Sigmoid colon (tissue), 7 donors: ENCODE data around the gene DCST1. TPM values are rescaled to one million over a fixed set of nuclear protein-coding genes. Genes with fewer than 3 reads are reported as not detected.

Experiments
- DNase-seq: peaks from one replicate; pipeline ENCODE4 v3.0.0-alpha.2; 2019
- H3K27ac ChIP-seq, 4 donors: fragments of 200-600 bp; sonication (generic); one replicate each; pipeline ENCODE4 v1.5.1; 2016 to 2019; ENCODE audit warnings: mild to moderate bottlenecking in 1 of 4
- H3K27me3 ChIP-seq, 3 donors: fragments of 200-600 bp; sonication (generic); one replicate each; pipeline ENCODE4 v1.5.1; 2019; ENCODE audit warnings: mild to moderate bottlenecking in 1 of 3
- H3K36me3 ChIP-seq, 4 donors: fragments of 200-600 bp; sonication (generic); one replicate each; pipeline ENCODE4 v1.5.1; 2016 to 2019
- H3K4me1 ChIP-seq, 4 donors: fragments of 200-600 bp; sonication (generic); one replicate each; pipeline ENCODE4 v1.5.1; 2017 to 2019
- H3K4me3 ChIP-seq, 4 donors: fragments of 200-600 bp; sonication (generic); one replicate each; pipeline ENCODE4 v1.5.1; 2017 to 2019; ENCODE audit warnings: mild to moderate bottlenecking in 2 of 4, moderate library complexity in 1 of 4
- H3K9me3 ChIP-seq, 4 donors: fragments of 200-600 bp in 3 of 4; sonication (generic) in 3 of 4; one replicate each; pipeline versions ENCODE4 v1.5.1 to v1.6.1; 2013 to 2019
- CTCF ChIP-seq, 4 experiments: fragments of 450-650 bp in 3 of 4; fragments of 200-600 bp in 1 of 4; IDR thresholded peaks; one replicate each; pipeline ENCODE4 v1.5.1; 2016 to 2019; ENCODE audit warnings: antibody characterized with exemption in 4 of 4, mild to moderate bottlenecking in 3 of 4, moderate library complexity in 2 of 4
- EP300 ChIP-seq, 4 donors: sonication (generic); formaldehyde crosslinking; IDR thresholded peaks; one replicate each; pipeline ENCODE4 v1.6.1; 2017; ENCODE audit warnings: antibody characterized with exemption in 4 of 4
- POLR2A ChIP-seq, 2 donors: fragments of 450-650 bp; IDR thresholded peaks; one replicate each; pipeline ENCODE4 v1.6.1; 2016; ENCODE audit warnings: antibody characterized with exemption in 2 of 2, mild to moderate bottlenecking in 2 of 2, moderate library complexity in 2 of 2
- POLR2AphosphoS5 ChIP-seq, 4 donors: sonication (generic); formaldehyde crosslinking; IDR thresholded peaks; one replicate each; pipeline ENCODE4 v1.6.1; 2017; ENCODE audit warnings: antibody characterized with exemption in 4 of 4
- WGBS, 2 donors: extraction: QIAGEN DNeasy Blood & Tissue Kit; methylation state at CpG; one replicate each; pipeline ENCODE4 v1.1.7; 2013; 5-methylcytosine and 5-hydroxymethylcytosine counted together
- intact Hi-C: fragments of 100-400 bp; cut with DNase I; formaldehyde crosslinking; loops from one replicate; pipeline ENCODE4 v1.15.1; 2023
- polyA plus RNA-seq, 3 donors: library from polyadenylated mRNA; stranded (reverse); fragments of 200-250 nt; gene quantifications; one replicate each; pipeline ENCODE4 v1.2.3, GENCODE V29; 2013
- total RNA-seq, 4 donors: library from RNA; depleted of rRNA; stranded (reverse); fragments of >200 nt; gene quantifications; one replicate each; pipeline ENCODE4 v1.1.0, GENCODE V29; 2016
- donor health status: healthy with polysubstance abuse.
- donor health status: Bipolar disorder and iron deficiency.
- donor health status: healthy.

Gene DCST1
- total and polyA plus RNA-seq, 7 donors, result 0.09 to 0.16 TPM; not detected in 5

- WGBS, 2 donors, result 72 to 76% methylated on average over 8 of the region's 8 CpGs
- H3K4me1 ChIP-seq, result peaks cover 0 to 37% (median 35%) of the 10 kb centered on the region in 4 donors
- intact Hi-C loops, result no loop called here
Measured at GRCh38 chr1:155086856-155087535, 53.4 kb downstream of the DCST1 start.

GRCh38 chr1:155091071-155092051 lies 57.7 kb downstream of the DCST1 start:
- intact Hi-C loops, result loop anchor here (1.0 to 2.0 kb wide), 3 partner anchors 35 to 77 kb away; partner anchors contain the start of genes EFNA1 and SLC50A1

More at GRCh38 chr1:155086856-155087535, 53.4 kb downstream of the DCST1 start:
- Histone ChIP-seq H3K4me3 (no peak overlapping the region), H3K9me3 (no peaks in the 10 kb centered on the region), H3K27ac (peak overlapping the region in 1 of 4 donors; percentile 46), H3K27me3 (peaks cover 17 to 25% (median 24%) of the 10 kb centered on the region in 3 donors), H3K36me3 (no peaks in the 10 kb centered on the region)
- peak; percentile 54 for DNase-seq
- TF ChIP-seq CTCF (IDR thresholded peaks at IDR 0.05) (no peak), POLR2A (IDR thresholded peaks at IDR 0.05) (no peak), EP300 (IDR thresholded peaks at IDR 0.05) (no peak), POLR2AphosphoS5 (IDR thresholded peaks at IDR 0.05) (no peak)

GRCh38 chr1:155092131-155092530 lies 58.5 kb downstream of the DCST1 start:
- Histone ChIP-seq H3K9me3 (no peaks in the 10 kb centered on the region), H3K27ac (no peak overlapping the region), H3K4me1 (peaks cover 0 to 29% (median 24%) of the 10 kb centered on the region in 4 donors), H3K27me3 (no peaks in the 10 kb centered on the region), H3K4me3 (no peak overlapping the region), H3K36me3 (no peaks in the 10 kb centered on the region)
- DNase-seq, result no peak
- 69 to 85% methylated on average over 6 of the region's 6 CpGs for WGBS, 2 donors
- intact Hi-C loops, result no loop called here
- no peak for TF ChIP-seq POLR2A (IDR thresholded peaks at IDR 0.05)
- no peak for TF ChIP-seq CTCF (IDR thresholded peaks at IDR 0.05)

More at GRCh38 chr1:155091071-155092051, 57.7 kb downstream of the DCST1 start:
- no peaks in the 10 kb centered on the region for H3K9me3 ChIP-seq
- no peak overlapping the region for H3K4me3 ChIP-seq
- H3K4me1 ChIP-seq, result peaks cover 0 to 29% (median 26%) of the 10 kb centered on the region in 4 donors
- H3K27me3 ChIP-seq, result no peaks in the 10 kb centered on the region
- TF ChIP-seq CTCF (IDR thresholded peaks at IDR 0.05) (peak; percentile 96 to 99 (median 98)), POLR2A (IDR thresholded peaks at IDR 0.05) (no peak)
- H3K27ac ChIP-seq, result no peak overlapping the region
- peak; percentile 89 for DNase-seq
- H3K36me3 ChIP-seq, result no peaks in the 10 kb centered on the region
- 12 to 28% methylated on average over 29 of the region's 29 CpGs for WGBS, 2 donors

- intact Hi-C loops, result no loop called here
- Histone ChIP-seq H3K9me3 (no peaks in the 10 kb centered on the region), H3K4me3 (no peak overlapping the region), H3K27ac (no peak overlapping the region), H3K36me3 (no peaks in the 10 kb centered on the region), H3K4me1 (peaks cover 0 to 29% (median 24%) of the 10 kb centered on the region in 4 donors), H3K27me3 (no peaks in the 10 kb centered on the region)
- DNase-seq, result no peak
- no peak for TF ChIP-seq POLR2AphosphoS5 (IDR thresholded peaks at IDR 0.05)
- 91 to 92% methylated on average over 12 of the region's 12 CpGs for WGBS, 2 donors
Measured at GRCh38 chr1:155092641-155093040, 59.0 kb downstream of the DCST1 start.
